Psoas muscle (tissue), 8 donors: ENCODE results near the gene GABRR1. TPM values are rescaled to one million over a fixed set of nuclear protein-coding genes. Genes with fewer than 3 reads are reported as not detected.

Experiments
- ATAC-seq, 4 donors: fragments of 200-7000 bp; cut with Tn5 transposase; one replicate each; pipeline ENCODE4 v1.9.1; 2020; ENCODE audit warnings: moderate library complexity in 3 of 4, mild to moderate bottlenecking in 2 of 4
- DNase-seq, 2 donors: peaks; one replicate each; pipeline ENCODE4 v3.0.0-alpha.2; 2020
- H3K27ac ChIP-seq: fragments of 200-600 bp; one replicate; pipeline ENCODE4 v1.8.0; 2022
- H3K27me3 ChIP-seq, 3 donors: fragments of 200-600 bp in 1 of 3; one replicate each; pipeline versions ENCODE4 v1.6.1 to v1.8.0; 2013 to 2022; ENCODE audit warnings: low read length in 2 of 3, mild to moderate bottlenecking in 2 of 3, moderate library complexity in 1 of 3; ENCODE audit not compliant: insufficient read depth in 3 of 3
- H3K36me3 ChIP-seq, 2 donors: fragments of 200-600 bp in 1 of 2; one replicate each; pipeline versions ENCODE4 v1.6.1 to v1.8.0; 2013 to 2022; ENCODE audit warnings: low read depth in 1 of 2, mild to moderate bottlenecking in 1 of 2, moderate library complexity in 1 of 2; ENCODE audit not compliant: insufficient read depth in 1 of 2
- H3K4me1 ChIP-seq: fragments of 200-600 bp; one replicate; pipeline ENCODE4 v1.8.0; 2022
- H3K4me3 ChIP-seq: fragments of 200-600 bp; one replicate; pipeline ENCODE4 v1.8.0; 2022; ENCODE audit warnings: mild to moderate bottlenecking
- H3K9me3 ChIP-seq: fragments of 200-600 bp; one replicate; pipeline ENCODE4 v1.8.0; 2022
- WGBS, 3 donors: extraction: QIAGEN DNeasy Blood & Tissue Kit; methylation state at CpG; one replicate each; pipeline versions ENCODE4 v1.1.6 to v1.1.7; 2013; 5-methylcytosine and 5-hydroxymethylcytosine counted together
- intact Hi-C, 2 donors: fragments of 100-400 bp; cut with DNase I; formaldehyde crosslinking; loops; one replicate each; pipeline versions ENCODE4 v1.11.0 to v1.14.2; 2022
- polyA plus RNA-seq, 3 donors: library from polyadenylated mRNA; stranded (reverse); fragments of 200-250 nt; gene quantifications; one replicate each; pipeline ENCODE4 v1.2.3, GENCODE V29; 2013
- total RNA-seq, 4 donors: library from RNA; stranded (reverse); fragmentation: NEBNext Ultra II Directional in 2 of 4; extraction: Animal tissue kit (Norgen Biotek cat#: 25700) in 2 of 4; gene quantifications; one replicate each; pipeline versions ENCODE4 v1.2.1 to v1.2.4, GENCODE V29; 2021 to 2023
- TF ChIP-seq, protein P1 (sequence below): fragments of 200-600 bp; IDR thresholded peaks from one replicate; pipeline ENCODE4 v1.8.0; 2022; ENCODE audit warnings: antibody characterized with exemption
- donor health status: healthy with polysubstance abuse.
- donor health status: DM: no; HTN: no; CAD: no; lungs with moderate emphysema.
- donor health status: Bipolar disorder and iron deficiency.
- donor health status: healthy.
- donor health status: DM: yes; HTN: yes; CAD: no.
- donor health status: DM: no; HTN: no; CAD: no.
- donor health status: DM: no; HTN: no; CAD: no.
- donor health status: DM: yes; HTN: yes; CAD: no.

GABRR1 gene
- total and polyA plus RNA-seq, 7 donors, result 0.04 to 0.15 (median 0.10) TPM; not detected in 3

DNA sequence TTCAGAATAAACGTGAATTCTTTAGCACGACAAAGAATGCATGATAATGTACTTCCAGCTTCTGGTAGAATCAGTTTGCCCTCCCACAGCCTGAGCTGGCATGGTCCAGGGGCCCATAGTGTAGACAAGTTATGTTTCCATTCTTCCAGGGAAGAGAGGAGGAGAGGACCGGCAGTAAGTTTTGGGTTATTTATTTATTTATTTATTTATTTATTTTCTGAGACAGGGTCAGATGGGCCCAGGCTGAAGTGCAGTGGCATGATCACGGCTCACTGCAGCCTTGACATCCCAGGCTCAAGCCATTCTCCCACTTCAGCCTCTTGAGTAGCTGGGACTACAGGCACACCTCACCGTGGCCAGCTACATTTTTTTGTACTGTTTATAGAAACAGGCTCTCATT lies 4.7 kb downstream of the GABRR1 start:
- Histone ChIP-seq H3K27me3 (no peaks in the 10 kb centered on the region), H3K9me3 (no peaks in the 10 kb centered on the region), H3K4me3 (no peak overlapping the region), H3K27ac (no peak overlapping the region), H3K36me3 (no peaks in the 10 kb centered on the region), H3K4me1 (peaks cover 4% of the 10 kb centered on the region)
- intact Hi-C loops, result no loop called here
- 65 to 70% (median 68%) methylated on average over 5 of the region's 5 CpGs for whole genome bisulfite sequencing, 3 donors
- ATAC-seq, result no peak
- TF ChIP-seq, protein P1, sequence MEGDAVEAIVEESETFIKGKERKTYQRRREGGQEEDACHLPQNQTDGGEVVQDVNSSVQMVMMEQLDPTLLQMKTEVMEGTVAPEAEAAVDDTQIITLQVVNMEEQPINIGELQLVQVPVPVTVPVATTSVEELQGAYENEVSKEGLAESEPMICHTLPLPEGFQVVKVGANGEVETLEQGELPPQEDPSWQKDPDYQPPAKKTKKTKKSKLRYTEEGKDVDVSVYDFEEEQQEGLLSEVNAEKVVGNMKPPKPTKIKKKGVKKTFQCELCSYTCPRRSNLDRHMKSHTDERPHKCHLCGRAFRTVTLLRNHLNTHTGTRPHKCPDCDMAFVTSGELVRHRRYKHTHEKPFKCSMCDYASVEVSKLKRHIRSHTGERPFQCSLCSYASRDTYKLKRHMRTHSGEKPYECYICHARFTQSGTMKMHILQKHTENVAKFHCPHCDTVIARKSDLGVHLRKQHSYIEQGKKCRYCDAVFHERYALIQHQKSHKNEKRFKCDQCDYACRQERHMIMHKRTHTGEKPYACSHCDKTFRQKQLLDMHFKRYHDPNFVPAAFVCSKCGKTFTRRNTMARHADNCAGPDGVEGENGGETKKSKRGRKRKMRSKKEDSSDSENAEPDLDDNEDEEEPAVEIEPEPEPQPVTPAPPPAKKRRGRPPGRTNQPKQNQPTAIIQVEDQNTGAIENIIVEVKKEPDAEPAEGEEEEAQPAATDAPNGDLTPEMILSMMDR, result no peak
- no peak for DNase-seq

DNA sequence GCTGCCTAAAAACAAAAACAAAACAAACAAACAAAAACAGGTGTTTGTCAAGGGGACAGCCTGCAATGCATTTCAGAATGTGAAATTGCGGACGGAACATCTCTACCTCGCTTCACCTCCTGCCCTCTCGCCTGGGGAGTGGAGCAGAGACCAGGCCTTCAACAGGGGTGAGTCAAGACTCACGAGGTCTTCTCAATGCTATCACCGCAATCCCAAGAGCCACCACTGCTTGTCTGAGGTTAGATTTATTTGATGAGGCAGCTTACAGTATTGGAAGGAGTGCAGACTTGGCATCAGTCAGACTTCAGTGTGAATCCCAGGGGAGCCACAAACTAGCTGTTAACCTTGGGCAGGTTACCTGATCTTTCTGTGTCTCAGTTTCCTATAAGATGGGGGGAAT lies 7.7 kb downstream of the GABRR1 start:
- Histone ChIP-seq H3K9me3 (no peaks in the 10 kb centered on the region), H3K36me3 (no peaks in the 10 kb centered on the region), H3K4me1 (peaks cover 1% of the 10 kb centered on the region), H3K27me3 (no peaks in the 10 kb centered on the region), H3K4me3 (no peak overlapping the region), H3K27ac (no peak overlapping the region)
- TF ChIP-seq, protein P1, result no peak
- intact Hi-C loops, result no loop called here
- 61 to 67% (median 63%) methylated on average over 6 of the region's 6 CpGs for WGBS, 3 donors
- ATAC-seq (peak; percentile 47 to 92 (median 64)), DNase-seq (no peak)

DNA sequence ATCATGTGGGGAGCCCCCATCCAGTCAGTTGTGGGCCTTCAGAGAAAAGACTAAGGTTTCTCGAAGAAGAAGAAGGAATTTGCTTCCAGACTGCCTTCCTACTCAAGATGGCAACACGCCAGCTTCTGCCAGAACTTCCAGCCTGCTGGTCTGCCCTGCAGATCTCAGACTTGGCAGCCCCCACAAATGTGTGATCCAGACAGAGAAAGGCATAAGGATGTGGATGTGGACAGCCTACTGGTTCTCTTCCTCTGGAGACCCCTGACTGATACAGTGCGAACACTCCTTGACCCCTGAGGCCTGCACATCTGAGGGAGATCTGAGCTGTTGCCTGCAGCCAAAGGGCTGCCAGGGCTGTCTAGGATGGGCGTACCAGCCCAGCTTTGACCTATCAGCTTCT lies 8.6 kb downstream of the GABRR1 start:
- no peak for DNase-seq
- H3K4me3 ChIP-seq, result no peak overlapping the region
- peaks cover 3% of the 10 kb centered on the region for H3K4me1 ChIP-seq
- intact Hi-C loops, result no loop called here
- 61 to 73% (median 70%) methylated on average over 4 of the region's 4 CpGs for WGBS, 3 donors
- TF ChIP-seq, protein P1, result no peak
- H3K27ac ChIP-seq, result no peak overlapping the region
- no peaks in the 10 kb centered on the region for H3K36me3 ChIP-seq
- no peaks in the 10 kb centered on the region for H3K27me3 ChIP-seq
- no peak for ATAC-seq
- no peaks in the 10 kb centered on the region for H3K9me3 ChIP-seq

DNA sequence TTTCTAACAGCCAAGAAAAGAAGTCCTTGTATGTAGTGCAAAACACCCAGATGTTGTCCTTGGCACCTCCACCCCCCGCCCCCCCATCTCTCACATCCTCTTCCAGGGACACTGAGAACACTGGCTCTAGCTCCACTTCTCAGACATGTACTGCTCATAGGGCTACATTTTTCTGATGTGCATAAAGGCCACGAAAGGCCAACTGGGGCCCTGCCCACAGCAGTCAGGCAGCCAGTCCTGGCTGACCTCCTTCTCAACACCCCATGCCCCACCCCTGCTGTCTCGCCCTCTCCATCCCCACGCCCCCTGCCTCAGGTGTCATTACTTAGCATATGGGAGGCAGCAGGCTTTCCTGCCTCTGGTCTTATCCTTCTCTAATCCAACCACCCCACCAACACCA lies 11.3 kb downstream of the GABRR1 start:
- Histone ChIP-seq H3K27ac (no peak overlapping the region), H3K9me3 (no peaks in the 10 kb centered on the region), H3K36me3 (no peaks in the 10 kb centered on the region), H3K4me3 (no peak overlapping the region), H3K4me1 (peaks cover 3% of the 10 kb centered on the region), H3K27me3 (no peaks in the 10 kb centered on the region)
- intact Hi-C loops, result no loop called here
- WGBS, 3 donors, result 54 to 77% (median 57%) methylated on average over 4 of the region's 4 CpGs
- DNase-seq (no peak), ATAC-seq (no peak)
- TF ChIP-seq, protein P1, result no peak

DNA sequence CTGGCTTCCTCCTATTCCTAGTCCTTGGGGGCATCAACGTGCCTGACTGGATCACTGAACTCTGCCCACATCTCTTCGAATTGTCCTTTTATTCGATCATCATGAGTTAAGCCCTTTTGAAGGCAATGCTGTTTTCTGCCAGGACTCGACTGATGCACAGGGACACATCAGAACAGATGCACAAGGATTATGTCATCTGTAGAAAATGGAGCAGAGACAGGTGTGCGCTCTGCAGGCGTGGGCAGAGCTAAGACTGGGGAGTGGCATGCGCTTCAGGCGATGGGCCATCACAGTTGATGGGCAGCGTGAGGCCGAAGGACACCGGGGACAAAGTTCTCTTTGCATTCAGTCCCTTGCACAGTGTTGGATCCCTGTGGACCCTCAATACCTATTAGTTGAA lies 13.1 kb downstream of the GABRR1 start:
- ATAC-seq (peak; percentile 88 to 99 (median 94)), DNase-seq (peak in 1 of 2 donors; percentile 19)
- H3K27me3 ChIP-seq, result no peaks in the 10 kb centered on the region
- peak overlapping the region; percentile 74 for H3K27ac ChIP-seq
- 23 to 35% (median 33%) methylated on average over 11 of the region's 11 CpGs for WGBS, 3 donors
- intact Hi-C loops, result no loop called here
- no peaks in the 10 kb centered on the region for H3K9me3 ChIP-seq
- TF ChIP-seq, protein P1, result no peak
- peaks cover 3% of the 10 kb centered on the region for H3K4me1 ChIP-seq
- H3K36me3 ChIP-seq, result no peaks in the 10 kb centered on the region
- no peak overlapping the region for H3K4me3 ChIP-seq
